ENCODE results near the gene SPEF1.

SPEF1 gene

GRCh38 chr20:3783068-3783489, 1.8 kb upstream of the SPEF1 start:
- TF ChIP-seq CREB1 (IDR thresholded peaks at IDR 0.05; ENCODE audit: low read depth) (no peak), USF1 (IDR thresholded peaks at IDR 0.05) (no peak), FOXM1 (IDR thresholded peaks at IDR 0.05; ENCODE audit: borderline replicate concordance, low read depth) (no peak), EGR1 (IDR thresholded peaks at IDR 0.05) (no peak), YY1 (IDR thresholded peaks at IDR 0.05; ENCODE audit: low read depth) (no peak), TAF1 (IDR thresholded peaks at IDR 0.05; ENCODE audit: low read depth) (no peak), TCF12 (IDR thresholded peaks at IDR 0.05; ENCODE audit: low read depth) (no peak), RAD21 (IDR thresholded peaks at IDR 0.05; ENCODE audit: low read depth) (no peak), REST (IDR thresholded peaks at IDR 0.05; ENCODE audit: low read depth) (no peak), ZBTB7A (IDR thresholded peaks at IDR 0.05; ENCODE audit: low read depth) (no peak), CEBPB (IDR thresholded peaks at IDR 0.05) (no peak), TEAD4 (IDR thresholded peaks at IDR 0.05) (no peak), EP300 (IDR thresholded peaks at IDR 0.05; ENCODE audit: borderline replicate concordance) (no peak), NFIC (IDR thresholded peaks at IDR 0.05) (no peak), MAX (IDR thresholded peaks at IDR 0.05) (no peak)

GRCh38 chr20:3782597-3782996, 1.3 kb upstream of the SPEF1 start:
- no peak for TF ChIP-seq MAX (IDR thresholded peaks at IDR 0.05)
- no peak for TF ChIP-seq EP300 (IDR thresholded peaks at IDR 0.05; ENCODE audit: borderline replicate concordance)
- TF ChIP-seq TEAD4 (IDR thresholded peaks at IDR 0.05): no peak
- no peak for TF ChIP-seq REST (IDR thresholded peaks at IDR 0.05; ENCODE audit: low read depth)
- no peak for TF ChIP-seq USF1 (IDR thresholded peaks at IDR 0.05)
- TF ChIP-seq CREB1 (IDR thresholded peaks at IDR 0.05; ENCODE audit: low read depth): no peak
- no peak for TF ChIP-seq FOXM1 (IDR thresholded peaks at IDR 0.05; ENCODE audit: borderline replicate concordance, low read depth)
- no peak for TF ChIP-seq TAF1 (IDR thresholded peaks at IDR 0.05; ENCODE audit: low read depth)
- no peak for TF ChIP-seq CEBPB (IDR thresholded peaks at IDR 0.05)
- no peak for TF ChIP-seq EGR1 (IDR thresholded peaks at IDR 0.05)
- no peak for TF ChIP-seq TCF12 (IDR thresholded peaks at IDR 0.05; ENCODE audit: low read depth)

- TF ChIP-seq CREB1 (IDR thresholded peaks at IDR 0.05; ENCODE audit: low read depth) (no peak), TCF12 (IDR thresholded peaks at IDR 0.05; ENCODE audit: low read depth) (no peak), YY1 (IDR thresholded peaks at IDR 0.05; ENCODE audit: low read depth) (no peak), REST (IDR thresholded peaks at IDR 0.05; ENCODE audit: low read depth) (no peak), EGR1 (IDR thresholded peaks at IDR 0.05) (no peak), FOXM1 (IDR thresholded peaks at IDR 0.05; ENCODE audit: borderline replicate concordance, low read depth) (no peak), TAF1 (IDR thresholded peaks at IDR 0.05; ENCODE audit: low read depth) (no peak), RAD21 (IDR thresholded peaks at IDR 0.05; ENCODE audit: low read depth) (no peak), TEAD4 (IDR thresholded peaks at IDR 0.05) (no peak), CEBPB (IDR thresholded peaks at IDR 0.05) (no peak), MAX (IDR thresholded peaks at IDR 0.05) (no peak), EP300 (IDR thresholded peaks at IDR 0.05; ENCODE audit: borderline replicate concordance) (no peak), ZBTB7A (IDR thresholded peaks at IDR 0.05; ENCODE audit: low read depth) (no peak), USF1 (IDR thresholded peaks at IDR 0.05) (no peak), NFIC (IDR thresholded peaks at IDR 0.05) (no peak)
These were observed 2.3 kb downstream of the SPEF1 start for GRCh38 chr20:3778976-3779375.

All from Ishikawa (cell line).